LNCaP clone FGC (cell line): ENCODE data around the gene ATP2B2.

ENCODE experiments used
- DNase-seq: peaks from one replicate; pipeline ENCODE4 v3.0.0-alpha.2; 2011; ENCODE audit warnings: low read depth
- H3K4me3 ChIP-seq: 2 replicates; pipeline ENCODE4 v1.5.1; 2011; ENCODE audit warnings: mild to moderate bottlenecking, low read depth, low read length, control low read depth
- CTCF ChIP-seq: IDR thresholded peaks from 2 replicates; pipeline ENCODE4 v1.5.1; 2012; ENCODE audit warnings: mild to moderate bottlenecking; ENCODE audit not compliant: control insufficient read depth, insufficient read depth; ENCODE audit errors: extremely low read depth

ATP2B2 gene

GRCh38 chr3:10440684-10441083 is 64.7 kb downstream of the ATP2B2 start:
- no peak overlapping the region for H3K4me3 ChIP-seq
- no peak for TF ChIP-seq CTCF
- DNase-seq = no peak

GRCh38 chr3:10438902-10439610 is 66.3 kb downstream of the ATP2B2 start:
- H3K4me3 ChIP-seq = no peak overlapping the region
- no peak for TF ChIP-seq CTCF
- no peak for DNase-seq

GRCh38 chr3:10437995-10438901 is 67.1 kb downstream of the ATP2B2 start:
- H3K4me3 ChIP-seq = no peak overlapping the region
- DNase-seq = no peak
- TF ChIP-seq CTCF = no peak

GRCh38 chr3:10437272-10437994 is 68.0 kb downstream of the ATP2B2 start:
- H3K4me3 ChIP-seq = no peak overlapping the region
- no peak for DNase-seq
- TF ChIP-seq CTCF = no peak

GRCh38 chr3:10435850-10436249 is 69.5 kb downstream of the ATP2B2 start:
- no peak for TF ChIP-seq CTCF
- no peak for DNase-seq

GRCh38 chr3:10434938-10435336 is 70.4 kb downstream of the ATP2B2 start:
- no peak for TF ChIP-seq CTCF
- DNase-seq = no peak

More at GRCh38 chr3:10435850-10436249, 69.5 kb downstream of the ATP2B2 start:
- H3K4me3 ChIP-seq = no peak overlapping the region

More at GRCh38 chr3:10434938-10435336, 70.4 kb downstream of the ATP2B2 start:
- H3K4me3 ChIP-seq = no peak overlapping the region
